Testis (tissue), 3 donors: ENCODE data around the gene ZNF8. TPM values are rescaled to one million over a fixed set of nuclear protein-coding genes. Genes with fewer than 3 reads are reported as not detected.

ENCODE experiments used
- DNase-seq: peaks from one replicate; pipeline ENCODE4 v3.0.0-alpha.2; 2019
- H3K27ac ChIP-seq, 2 donors: fragments of 200-600 bp; sonication (generic); one replicate each; pipeline ENCODE4 v1.5.1; 2019
- H3K27me3 ChIP-seq: fragments of 200-600 bp; sonication (generic); one replicate; pipeline ENCODE4 v1.5.1; 2019
- H3K36me3 ChIP-seq: fragments of 200-600 bp; sonication (generic); one replicate; pipeline ENCODE4 v1.5.1; 2017; ENCODE audit warnings: low read depth; ENCODE audit errors: missing control alignments
- H3K4me1 ChIP-seq: fragments of 200-600 bp; sonication (generic); one replicate; pipeline ENCODE4 v1.5.1; 2019
- H3K4me3 ChIP-seq, 2 donors: fragments of 200-600 bp; sonication (generic); one replicate each; pipeline ENCODE4 v1.5.1; 2017 to 2019
- H3K9me3 ChIP-seq: fragments of 200-600 bp; sonication (generic); one replicate; pipeline ENCODE4 v1.5.1; 2017
- POLR2A ChIP-seq: fragments of 450-650 bp; IDR thresholded peaks from one replicate; pipeline ENCODE4 v1.6.1; 2017; ENCODE audit warnings: antibody characterized with exemption, mild to moderate bottlenecking, moderate library complexity
- WGBS, 2 donors: methylation state at CpG; one replicate each; pipeline ENCODE4 v1.1.5; 2018; 5-methylcytosine and 5-hydroxymethylcytosine counted together
- intact Hi-C: fragments of 100-400 bp; cut with DNase I; formaldehyde crosslinking; loops from one replicate; pipeline ENCODE4 v1.15.1; 2023; ENCODE audit warnings: low total_unique reads
- polyA plus RNA-seq: library from polyadenylated mRNA; stranded (reverse); fragments of 350-450 nt; fragmentation: Illumina TruSeq; extraction: RNeasy Lipid Tissue Mini Kit (QIAGEN cat#74804); gene quantifications from one replicate; pipeline ENCODE4 v1.2.3, GENCODE V29; 2014; ENCODE audit warnings: low read depth, low replicate concordance; ENCODE audit not compliant: insufficient read depth
- total RNA-seq, 2 donors: library from RNA; depleted of rRNA; stranded (reverse); fragments of >200 nt; gene quantifications; one replicate each; pipeline ENCODE4 v1.2.3, GENCODE V29; 2016
- TF ChIP-seq, protein P1 (sequence below), 3 experiments: fragments of 450-650 bp in 2 of 3; fragments of 200-600 bp in 1 of 3; sonication (generic) in 1 of 3; IDR thresholded peaks; one replicate each; pipeline ENCODE4 v1.5.1; 2016 to 2019; ENCODE audit warnings: antibody characterized with exemption in 3 of 3, mild to moderate bottlenecking in 2 of 3, moderate library complexity in 1 of 3

Gene ZNF8
- total and polyA plus RNA-seq, 3 donors from 2014 or later: 2.6 to 10.4 (median 9.6) TPM

DNA sequence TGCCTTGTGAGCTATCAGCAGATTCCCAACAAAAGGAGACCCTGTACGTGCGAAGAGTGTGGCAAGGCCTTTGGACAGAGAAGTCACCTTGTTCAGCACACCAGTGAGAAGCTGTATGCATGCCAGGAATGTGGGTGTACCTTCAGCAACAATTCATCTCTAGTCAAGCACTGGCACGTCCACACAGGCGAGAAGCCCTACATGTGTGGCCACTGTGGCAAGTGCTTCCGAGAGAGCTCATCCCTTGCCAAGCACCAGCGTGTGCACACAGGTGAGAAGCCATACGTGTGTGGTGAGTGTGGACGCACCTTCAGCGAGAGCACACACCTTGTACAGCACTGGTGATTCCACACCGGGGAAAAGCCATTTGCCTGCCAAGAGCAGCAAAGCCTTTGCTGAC lies 40.5 kb downstream of the ZNF8 start:
- H3K4me3 ChIP-seq: no peak overlapping the region
- H3K36me3 ChIP-seq: no peaks in the 10 kb centered on the region
- H3K4me1 ChIP-seq: no peaks in the 10 kb centered on the region
- H3K9me3 ChIP-seq: no peaks in the 10 kb centered on the region
- intact Hi-C loops: no loop called here
- H3K27ac ChIP-seq: no peak overlapping the region
- TF ChIP-seq, protein P1, sequence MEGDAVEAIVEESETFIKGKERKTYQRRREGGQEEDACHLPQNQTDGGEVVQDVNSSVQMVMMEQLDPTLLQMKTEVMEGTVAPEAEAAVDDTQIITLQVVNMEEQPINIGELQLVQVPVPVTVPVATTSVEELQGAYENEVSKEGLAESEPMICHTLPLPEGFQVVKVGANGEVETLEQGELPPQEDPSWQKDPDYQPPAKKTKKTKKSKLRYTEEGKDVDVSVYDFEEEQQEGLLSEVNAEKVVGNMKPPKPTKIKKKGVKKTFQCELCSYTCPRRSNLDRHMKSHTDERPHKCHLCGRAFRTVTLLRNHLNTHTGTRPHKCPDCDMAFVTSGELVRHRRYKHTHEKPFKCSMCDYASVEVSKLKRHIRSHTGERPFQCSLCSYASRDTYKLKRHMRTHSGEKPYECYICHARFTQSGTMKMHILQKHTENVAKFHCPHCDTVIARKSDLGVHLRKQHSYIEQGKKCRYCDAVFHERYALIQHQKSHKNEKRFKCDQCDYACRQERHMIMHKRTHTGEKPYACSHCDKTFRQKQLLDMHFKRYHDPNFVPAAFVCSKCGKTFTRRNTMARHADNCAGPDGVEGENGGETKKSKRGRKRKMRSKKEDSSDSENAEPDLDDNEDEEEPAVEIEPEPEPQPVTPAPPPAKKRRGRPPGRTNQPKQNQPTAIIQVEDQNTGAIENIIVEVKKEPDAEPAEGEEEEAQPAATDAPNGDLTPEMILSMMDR (IDR thresholded peaks at IDR 0.05): no peak
- no peak for TF ChIP-seq POLR2A
- no peak for DNase-seq
- H3K27me3 ChIP-seq: no peaks in the 10 kb centered on the region
- WGBS, 2 donors: 94 to 97% methylated on average over 10 of the region's 10 CpGs

DNA sequence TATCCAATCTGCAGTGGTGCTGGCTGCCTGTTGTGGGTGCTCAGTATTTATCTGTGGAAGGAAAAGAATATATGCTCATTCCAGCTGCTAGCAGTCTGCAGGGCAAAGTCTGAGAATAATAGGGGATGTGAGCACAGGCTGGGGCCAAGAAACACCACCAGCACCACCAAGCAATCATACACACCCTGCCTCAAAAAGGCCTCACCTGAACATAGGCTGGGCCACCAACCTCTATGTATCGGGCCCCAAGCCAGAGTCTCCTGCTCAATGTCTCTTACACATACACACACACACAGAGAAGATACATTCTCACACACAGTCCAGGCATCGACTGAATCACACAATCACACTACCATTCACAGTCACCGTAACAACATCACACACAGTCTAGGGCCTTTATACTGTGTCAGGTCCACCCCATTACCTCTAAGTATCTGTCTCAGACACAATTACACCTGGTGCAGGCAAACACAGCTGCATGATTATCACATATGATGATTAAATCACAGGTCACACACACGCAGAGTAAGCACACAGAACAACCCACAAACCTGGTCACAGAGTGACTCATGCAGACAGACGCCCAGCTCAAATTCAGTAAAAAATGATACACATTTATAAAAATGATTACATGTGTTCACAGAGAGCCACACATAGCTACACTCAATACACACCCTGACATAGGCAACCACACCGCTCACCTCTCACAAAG lies 46.7 kb downstream of the ZNF8 start:
- H3K36me3 ChIP-seq: no peaks in the 10 kb centered on the region
- peaks cover 15% of the 10 kb centered on the region for H3K4me1 ChIP-seq
- H3K27ac ChIP-seq: no peak overlapping the region
- intact Hi-C loops: no loop called here
- H3K9me3 ChIP-seq: no peaks in the 10 kb centered on the region
- H3K4me3 ChIP-seq: no peak overlapping the region
- 87 to 88% methylated on average over 6 of the region's 6 CpGs for WGBS, 2 donors
- no peak for DNase-seq
- no peak for TF ChIP-seq POLR2A
- TF ChIP-seq, protein P1 (IDR thresholded peaks at IDR 0.05): no peak
- no peaks in the 10 kb centered on the region for H3K27me3 ChIP-seq

DNA sequence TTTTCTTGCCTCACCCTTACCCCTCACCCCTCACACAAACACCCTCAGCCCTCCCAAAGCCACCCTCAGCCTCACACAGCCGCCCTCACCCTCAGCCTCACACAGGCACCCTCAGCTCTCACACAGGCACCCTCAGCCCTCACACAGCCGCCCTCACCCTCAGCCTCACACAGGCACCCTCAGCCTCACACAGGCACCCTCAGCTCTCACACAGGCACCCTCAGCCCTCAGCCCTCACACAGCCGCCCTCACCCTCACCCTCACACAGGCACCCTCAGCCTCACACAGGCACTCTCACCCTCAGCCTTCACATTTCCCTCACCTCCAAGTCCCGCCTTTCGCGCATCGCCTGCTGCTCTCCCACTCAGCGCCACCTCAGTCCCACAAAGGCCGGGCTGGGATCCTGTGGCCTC lies 47.8 kb downstream of the ZNF8 start:
- no peak for TF ChIP-seq POLR2A
- TF ChIP-seq, protein P1 (IDR thresholded peaks at IDR 0.05): no peak
- no peak for DNase-seq
- Histone ChIP-seq H3K4me3 (peak overlapping the region; percentile 77 to 80), H3K27me3 (no peaks in the 10 kb centered on the region), H3K4me1 (peaks cover 15% of the 10 kb centered on the region), H3K27ac (peak overlapping the region; percentile 61 to 92), H3K9me3 (no peaks in the 10 kb centered on the region), H3K36me3 (no peaks in the 10 kb centered on the region)
- intact Hi-C loops: no loop called here
- 0 to 5% methylated on average over 9 of the region's 9 CpGs for WGBS, 2 donors

DNA sequence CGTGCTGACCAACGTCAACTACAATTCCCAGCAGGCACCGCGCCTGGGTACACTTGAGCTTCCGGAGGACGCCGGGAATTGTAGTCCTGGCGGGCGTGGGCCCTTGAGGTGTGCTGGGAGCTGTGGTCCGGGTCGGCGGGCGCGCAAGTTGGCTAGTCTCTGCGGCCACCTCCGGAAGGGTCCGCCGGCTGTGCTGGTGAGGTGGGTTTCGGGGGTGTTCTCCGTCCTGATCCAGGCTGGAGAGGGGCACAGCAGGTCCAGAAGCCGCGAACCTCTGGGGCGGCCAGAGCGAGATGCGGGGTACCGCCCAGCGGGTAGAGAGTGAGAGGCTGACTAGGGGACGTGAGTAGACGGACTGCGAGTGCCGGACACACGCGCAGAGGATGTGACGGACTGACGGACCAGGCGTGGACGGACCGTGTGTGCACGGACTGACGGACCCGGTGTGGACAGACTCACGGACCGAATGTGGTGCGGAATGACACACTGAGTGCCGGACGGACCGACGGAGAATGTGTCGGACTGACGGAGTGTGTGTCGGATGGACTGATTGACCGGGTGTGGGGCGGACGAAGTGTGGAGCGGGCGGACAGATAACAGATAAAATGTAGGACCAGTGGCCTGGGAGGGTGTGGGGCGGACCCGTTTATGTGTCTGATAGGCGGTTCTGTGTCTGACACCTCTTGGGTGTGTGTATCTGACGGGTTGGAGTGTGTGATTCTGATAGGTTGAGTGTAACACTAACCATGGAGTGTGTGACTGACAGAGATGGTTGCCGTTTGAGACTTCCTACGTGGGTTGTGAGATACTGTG lies 48.4 kb downstream of the ZNF8 start, which contains the start of gene ZSCAN22:
Gene ZSCAN22, plus strand, starts transcription at position 81 of the 813 bp plus-strand sequence. CDS start 7,809 bp downstream, outside the sequence.
- intact Hi-C loops: no loop called here
- DNase-seq: peak; percentile 100
- no peaks in the 10 kb centered on the region for H3K36me3 ChIP-seq
- H3K4me1 ChIP-seq: peaks cover 15% of the 10 kb centered on the region
- H3K27me3 ChIP-seq: no peaks in the 10 kb centered on the region
- 0% methylated on average over 47 to 62 of the region's 62 CpGs for WGBS, 2 donors
- H3K9me3 ChIP-seq: no peaks in the 10 kb centered on the region
- H3K27ac ChIP-seq: peak within 1 kb of the TSS; percentile 61 to 92
- TF ChIP-seq, protein P1 (IDR thresholded peaks at IDR 0.05): peak in 1 of 3 experiments; percentile 25
- TF ChIP-seq POLR2A: no peak
- H3K4me3 ChIP-seq: peak within 1 kb of the TSS; percentile 77 to 80
